Liver (tissue), 9 donors: ENCODE measurements around the gene ELP5. TPM values are rescaled to one million over a fixed set of nuclear protein-coding genes. Genes with fewer than 3 reads are reported as not detected.
A peak's percentile ranks its signal among the peaks of the same experiment; 100 is the strongest.

Experiments
- DNase-seq: peaks from one replicate; pipeline ENCODE4 v3.0.0-alpha.2; 2017; ENCODE audit warnings: low spot score
- H3K27ac ChIP-seq, 2 donors: one replicate each; pipeline ENCODE4 v1.7.0; 2013; ENCODE audit warnings: inconsistent platforms in 2 of 2, low read length in 2 of 2, control low read depth in 1 of 2, low read depth in 1 of 2, mild to moderate bottlenecking in 1 of 2
- H3K27me3 ChIP-seq, 4 donors: one replicate each; pipeline versions ENCODE4 v1.6.1 to v1.7.0; 2013; ENCODE audit warnings: low read length in 3 of 4, inconsistent platforms in 1 of 4, mild to moderate bottlenecking in 1 of 4, moderate library complexity in 1 of 4; ENCODE audit not compliant: control insufficient read depth in 4 of 4, insufficient read depth in 4 of 4
- H3K36me3 ChIP-seq, 4 donors: one replicate each; pipeline versions ENCODE4 v1.6.1 to v1.7.0; 2013; ENCODE audit warnings: low read length in 3 of 4, mild to moderate bottlenecking in 3 of 4, low read depth in 1 of 4, moderate library complexity in 1 of 4; ENCODE audit not compliant: control insufficient read depth in 4 of 4, insufficient read depth in 3 of 4
- H3K4me1 ChIP-seq, 4 donors: one replicate each; pipeline versions ENCODE4 v1.6.1 to v1.7.0; 2013; ENCODE audit warnings: low read length in 3 of 4, mild to moderate bottlenecking in 3 of 4, moderate library complexity in 1 of 4; ENCODE audit not compliant: control insufficient read depth in 4 of 4, insufficient read depth in 4 of 4
- H3K4me3 ChIP-seq, 3 donors: one replicate each; pipeline versions ENCODE4 v1.6.1 to v1.7.0; 2013; ENCODE audit warnings: low read length in 3 of 3, control low read depth in 1 of 3, low read depth in 1 of 3, mild to moderate bottlenecking in 1 of 3
- H3K9ac ChIP-seq, 2 donors: one replicate each; pipeline ENCODE4 v1.7.0; 2013; ENCODE audit warnings: low read length in 2 of 2, mild to moderate bottlenecking in 2 of 2, moderate library complexity in 2 of 2, control low read depth in 1 of 2, low read depth in 1 of 2
- H3K9me3 ChIP-seq, 4 donors: one replicate each; pipeline versions ENCODE4 v1.6.1 to v1.7.0; 2013; ENCODE audit warnings: low read length in 3 of 4; ENCODE audit not compliant: control insufficient read depth in 4 of 4
- ATF3 ChIP-seq: IDR thresholded peaks from 2 replicates; pipeline ENCODE4 v1.6.1; 2016; ENCODE audit warnings: antibody characterized with exemption
- EGR1 ChIP-seq, 2 donors: IDR thresholded peaks; 2 replicates each; pipeline ENCODE4 v1.6.1; 2016 to 2018; ENCODE audit warnings: antibody characterized with exemption in 2 of 2, low read depth in 2 of 2
- FOXA1 ChIP-seq: IDR thresholded peaks from 2 replicates; pipeline ENCODE4 v1.6.1; 2016; ENCODE audit warnings: antibody characterized with exemption
- FOXA2 ChIP-seq: IDR thresholded peaks from 2 replicates; pipeline ENCODE4 v1.6.1; 2016; ENCODE audit warnings: antibody characterized with exemption
- GABPA ChIP-seq, 2 donors: IDR thresholded peaks in 1 of 2; conservative IDR thresholded peaks in 1 of 2; 2 replicates each; pipeline ENCODE4 v1.6.1; 2016; ENCODE audit warnings: antibody characterized with exemption in 2 of 2, mild to moderate bottlenecking in 1 of 2, moderate library complexity in 1 of 2
- HNF4A ChIP-seq, 2 donors: conservative IDR thresholded peaks; 2 replicates each; pipeline ENCODE4 v1.6.1; 2016; ENCODE audit warnings: antibody characterized with exemption in 2 of 2, mild to moderate bottlenecking in 2 of 2
- HNF4G ChIP-seq: IDR thresholded peaks from 2 replicates; pipeline ENCODE4 v1.6.1; 2016; ENCODE audit warnings: antibody characterized with exemption
- JUND ChIP-seq, 2 donors: IDR thresholded peaks; 2 replicates each; pipeline ENCODE4 v1.6.1; 2016; ENCODE audit warnings: antibody characterized with exemption in 2 of 2
- MAX ChIP-seq: IDR thresholded peaks from 2 replicates; pipeline ENCODE4 v1.6.1; 2016; ENCODE audit warnings: antibody characterized with exemption
- NR2F2 ChIP-seq: IDR thresholded peaks from 2 replicates; pipeline ENCODE4 v1.6.1; 2016; ENCODE audit warnings: antibody characterized with exemption
- RAD21 ChIP-seq, 2 donors: IDR thresholded peaks; 2 replicates each; pipeline ENCODE4 v1.6.1; 2016; ENCODE audit warnings: antibody characterized with exemption in 2 of 2, mild to moderate bottlenecking in 2 of 2
- REST ChIP-seq: IDR thresholded peaks from 2 replicates; pipeline ENCODE4 v1.6.1; 2016; ENCODE audit warnings: antibody characterized with exemption, mild to moderate bottlenecking
- RXRA ChIP-seq, 2 donors: IDR thresholded peaks; 2 replicates each; pipeline ENCODE4 v1.6.1; 2017 to 2018; ENCODE audit warnings: antibody characterized with exemption in 2 of 2, mild to moderate bottlenecking in 1 of 2
- SP1 ChIP-seq: IDR thresholded peaks from 2 replicates; pipeline ENCODE4 v1.6.1; 2018; ENCODE audit warnings: antibody characterized with exemption, mild to moderate bottlenecking
- TAF1 ChIP-seq: conservative IDR thresholded peaks from 2 replicates; pipeline ENCODE4 v1.6.1; 2016; ENCODE audit warnings: antibody characterized with exemption, mild to moderate bottlenecking
- YY1 ChIP-seq: IDR thresholded peaks from 2 replicates; pipeline ENCODE4 v1.6.1; 2016; ENCODE audit warnings: antibody characterized with exemption, mild to moderate bottlenecking
- ZBTB33 ChIP-seq: IDR thresholded peaks from 2 replicates; pipeline ENCODE4 v1.6.1; 2016; ENCODE audit warnings: antibody characterized with exemption
- WGBS: extraction: QIAGEN DNeasy Blood & Tissue Kit; methylation state at CpG from one replicate; pipeline ENCODE4 v1.1.7; 2013; 5-methylcytosine and 5-hydroxymethylcytosine counted together
- polyA plus RNA-seq, 2 donors: library from polyadenylated mRNA; stranded (reverse) in 1 of 2; unstranded in 1 of 2; fragments of 200-250 nt in 1 of 2; fragments of >200 nt in 1 of 2; fragmentation: Nextera tagmentation in 1 of 2; extraction: Ambion mirVana in 1 of 2; gene quantifications; one replicate each; pipeline versions ENCODE4 v1.2.1 to v1.2.3, GENCODE V29; 2013 to 2015
- total RNA-seq, 2 donors: library from RNA; depleted of rRNA; stranded (reverse); fragments of >200 nt; gene quantifications; one replicate each; pipeline ENCODE4 v1.2.3, GENCODE V29; 2014
- TF ChIP-seq, protein P1 (sequence below): fragments of 150-350 bp; IDR thresholded peaks from 2 replicates; pipeline ENCODE4 v1.5.1; 2017; ENCODE audit warnings: improper control_type of control experiment, low read depth, low read length; ENCODE audit not compliant: missing input control
- donor health status: healthy.
- donor health status: healthy.
- donor health status: healthy.
- donor health status: healthy.
- donor health status: healthy.

Gene ELP5
- total and polyA plus RNA-seq, 4 donors: 19.3 to 38.4 (median 26.6) TPM

GRCh38 chr17:7241783-7242716 is 10.0 kb upstream of the ELP5 start, which contains the start of gene GABARAP:
Gene GABARAP, minus strand, starts transcription at chr17:7242449. Its CDS starts 119 bp downstream, at chr17:7242330.
- WGBS: under 1% methylated on average over 62 of the region's 62 CpGs
- Histone ChIP-seq H3K4me1 (peaks cover 2 to 36% (median 30%) of the 10 kb centered on the region in 4 donors), H3K4me3 (peak within 1 kb of the TSS; percentile 74 to 93 (median 91)), H3K27me3 (no peaks in the 10 kb centered on the region), H3K9ac (peak within 1 kb of the TSS; percentile 91 to 100), H3K36me3 (peaks cover 3 to 31% (median 20%) of the 10 kb centered on the region in 4 donors), H3K27ac (peak within 1 kb of the TSS; percentile 98 to 99), H3K9me3 (no peaks in the 10 kb centered on the region)
- TF ChIP-seq ZBTB33: no peak
- TF ChIP-seq FOXA1: no peak
- TF ChIP-seq TAF1: no peak
- no peak for TF ChIP-seq FOXA2
- TF ChIP-seq RAD21 (IDR thresholded peaks at IDR 0.05): no peak
- TF ChIP-seq HNF4G: no peak
- TF ChIP-seq HNF4A (conservative IDR thresholded peaks at IDR 0.05): peak in 1 of 2 donors; percentile 7
- TF ChIP-seq EGR1 (IDR thresholded peaks at IDR 0.05; ENCODE audit: low read depth in 2 of 2): peak; percentile 83 to 93
- TF ChIP-seq REST: peak; percentile 8
- peak; percentile 6 for TF ChIP-seq NR2F2
- TF ChIP-seq ATF3: no peak
- TF ChIP-seq RXRA (IDR thresholded peaks at IDR 0.05): peak in 1 of 2 donors; percentile 18
- TF ChIP-seq, protein P1, sequence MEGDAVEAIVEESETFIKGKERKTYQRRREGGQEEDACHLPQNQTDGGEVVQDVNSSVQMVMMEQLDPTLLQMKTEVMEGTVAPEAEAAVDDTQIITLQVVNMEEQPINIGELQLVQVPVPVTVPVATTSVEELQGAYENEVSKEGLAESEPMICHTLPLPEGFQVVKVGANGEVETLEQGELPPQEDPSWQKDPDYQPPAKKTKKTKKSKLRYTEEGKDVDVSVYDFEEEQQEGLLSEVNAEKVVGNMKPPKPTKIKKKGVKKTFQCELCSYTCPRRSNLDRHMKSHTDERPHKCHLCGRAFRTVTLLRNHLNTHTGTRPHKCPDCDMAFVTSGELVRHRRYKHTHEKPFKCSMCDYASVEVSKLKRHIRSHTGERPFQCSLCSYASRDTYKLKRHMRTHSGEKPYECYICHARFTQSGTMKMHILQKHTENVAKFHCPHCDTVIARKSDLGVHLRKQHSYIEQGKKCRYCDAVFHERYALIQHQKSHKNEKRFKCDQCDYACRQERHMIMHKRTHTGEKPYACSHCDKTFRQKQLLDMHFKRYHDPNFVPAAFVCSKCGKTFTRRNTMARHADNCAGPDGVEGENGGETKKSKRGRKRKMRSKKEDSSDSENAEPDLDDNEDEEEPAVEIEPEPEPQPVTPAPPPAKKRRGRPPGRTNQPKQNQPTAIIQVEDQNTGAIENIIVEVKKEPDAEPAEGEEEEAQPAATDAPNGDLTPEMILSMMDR: no peak
- no peak for TF ChIP-seq JUND (IDR thresholded peaks at IDR 0.05)
- TF ChIP-seq SP1: no peak
- no peak for TF ChIP-seq GABPA (IDR thresholded peaks at IDR 0.05 in 1 of 2, conservative IDR thresholded peaks at IDR 0.05 in 1 of 2)
- peak; percentile 31 for TF ChIP-seq MAX
- TF ChIP-seq YY1: no peak
- DNase-seq: peak; percentile 98
